ENCODE measurements around the gene ARL6.
A peak's percentile ranks its signal among the peaks of the same experiment; 100 is the strongest.

The ARL6 gene

DNA sequence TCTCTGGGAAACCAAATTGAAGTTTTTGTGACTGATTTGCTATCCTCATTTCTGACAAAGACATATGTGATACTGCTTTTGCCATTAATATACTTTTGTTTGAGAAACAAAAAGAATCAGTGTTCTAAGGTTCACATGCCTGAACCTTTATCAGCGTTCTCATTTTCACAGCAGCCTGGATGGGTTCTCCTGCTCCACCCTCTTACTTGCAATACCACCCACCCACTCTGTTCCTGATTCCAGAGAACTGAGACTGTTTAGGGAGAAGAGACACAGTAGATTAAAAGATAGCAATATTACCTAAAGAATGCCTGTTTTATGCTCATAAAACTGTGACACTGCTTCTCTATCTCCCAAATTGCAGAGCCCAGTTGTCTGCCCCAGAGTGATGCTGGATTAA, 25.8 kb upstream of the ARL6 start:
- Histone ChIP-seq H3K27ac (no peak overlapping the region), H3K4me3 (ENCODE audit: low read depth, low read length) (no peak overlapping the region), H3K27me3 (replicated peaks) (no peaks in the 10 kb centered on the region), H3K36me3 (replicated peaks) (no peaks in the 10 kb centered on the region)
- in situ Hi-C loops (cut with HindIII; ENCODE audit: low pct_ligation_motif_present, low sequenced_read_pairs) = no loop called here
- DNase-seq = no peak
- TF ChIP-seq, protein P1, sequence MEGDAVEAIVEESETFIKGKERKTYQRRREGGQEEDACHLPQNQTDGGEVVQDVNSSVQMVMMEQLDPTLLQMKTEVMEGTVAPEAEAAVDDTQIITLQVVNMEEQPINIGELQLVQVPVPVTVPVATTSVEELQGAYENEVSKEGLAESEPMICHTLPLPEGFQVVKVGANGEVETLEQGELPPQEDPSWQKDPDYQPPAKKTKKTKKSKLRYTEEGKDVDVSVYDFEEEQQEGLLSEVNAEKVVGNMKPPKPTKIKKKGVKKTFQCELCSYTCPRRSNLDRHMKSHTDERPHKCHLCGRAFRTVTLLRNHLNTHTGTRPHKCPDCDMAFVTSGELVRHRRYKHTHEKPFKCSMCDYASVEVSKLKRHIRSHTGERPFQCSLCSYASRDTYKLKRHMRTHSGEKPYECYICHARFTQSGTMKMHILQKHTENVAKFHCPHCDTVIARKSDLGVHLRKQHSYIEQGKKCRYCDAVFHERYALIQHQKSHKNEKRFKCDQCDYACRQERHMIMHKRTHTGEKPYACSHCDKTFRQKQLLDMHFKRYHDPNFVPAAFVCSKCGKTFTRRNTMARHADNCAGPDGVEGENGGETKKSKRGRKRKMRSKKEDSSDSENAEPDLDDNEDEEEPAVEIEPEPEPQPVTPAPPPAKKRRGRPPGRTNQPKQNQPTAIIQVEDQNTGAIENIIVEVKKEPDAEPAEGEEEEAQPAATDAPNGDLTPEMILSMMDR (IDR thresholded peaks at IDR 0.05; ENCODE audit: low read depth, low read length, missing control alignments) = no peak

DNA sequence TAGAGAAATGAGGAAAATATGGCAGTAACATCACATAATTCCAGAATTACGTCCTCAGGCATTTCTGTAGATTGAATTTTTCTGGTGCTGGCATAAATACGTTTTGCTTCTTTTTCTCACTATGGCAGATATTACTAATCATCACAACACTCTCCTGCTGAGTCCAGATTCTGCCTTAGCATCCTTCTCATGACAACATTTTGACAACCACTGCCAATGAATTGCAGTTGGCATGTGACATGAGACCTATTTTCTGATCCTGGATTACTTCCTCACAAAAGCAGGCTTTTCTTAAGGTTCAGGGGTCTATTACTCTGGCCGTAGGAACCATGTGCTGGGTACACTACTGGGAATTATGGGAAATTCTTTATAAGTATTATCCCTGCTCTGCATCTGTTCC, 22.5 kb upstream of the ARL6 start:
- no peak overlapping the region for H3K27ac ChIP-seq
- no peak overlapping the region for H3K4me3 ChIP-seq (ENCODE audit: low read depth, low read length)
- no peaks in the 10 kb centered on the region for H3K27me3 ChIP-seq (replicated peaks)
- in situ Hi-C loops (cut with HindIII; ENCODE audit: low pct_ligation_motif_present, low sequenced_read_pairs) = no loop called here
- no peak for DNase-seq
- TF ChIP-seq, protein P1 (IDR thresholded peaks at IDR 0.05; ENCODE audit: low read depth, low read length, missing control alignments) = no peak
- no peaks in the 10 kb centered on the region for H3K36me3 ChIP-seq (replicated peaks)

DNA sequence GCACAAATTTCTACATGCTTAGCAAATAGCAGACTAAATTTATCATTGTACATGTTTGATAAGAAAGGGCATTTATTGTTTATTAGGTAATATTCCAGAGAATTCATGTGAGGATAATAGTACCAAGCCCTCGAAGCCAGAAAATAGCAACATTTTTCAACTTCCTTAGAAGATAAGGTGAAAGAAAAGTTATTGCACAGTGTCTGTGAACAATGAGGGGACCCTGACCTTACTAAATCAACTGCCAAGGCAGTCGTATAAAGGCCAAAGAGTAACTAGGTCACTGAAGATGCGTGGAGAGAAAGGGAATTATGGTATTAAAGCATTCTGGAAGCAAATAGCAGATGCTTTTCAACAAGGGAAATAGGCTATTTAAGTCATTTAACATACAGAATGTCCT, 20.3 kb upstream of the ARL6 start:
- no peaks in the 10 kb centered on the region for H3K27me3 ChIP-seq (replicated peaks)
- no peak for DNase-seq
- no peaks in the 10 kb centered on the region for H3K36me3 ChIP-seq (replicated peaks)
- no peak overlapping the region for H3K4me3 ChIP-seq (ENCODE audit: low read depth, low read length)
- TF ChIP-seq, protein P1 (IDR thresholded peaks at IDR 0.05; ENCODE audit: low read depth, low read length, missing control alignments) = no peak
- in situ Hi-C loops (cut with HindIII; ENCODE audit: low pct_ligation_motif_present, low sequenced_read_pairs) = no loop called here
- H3K27ac ChIP-seq = no peak overlapping the region

DNA sequence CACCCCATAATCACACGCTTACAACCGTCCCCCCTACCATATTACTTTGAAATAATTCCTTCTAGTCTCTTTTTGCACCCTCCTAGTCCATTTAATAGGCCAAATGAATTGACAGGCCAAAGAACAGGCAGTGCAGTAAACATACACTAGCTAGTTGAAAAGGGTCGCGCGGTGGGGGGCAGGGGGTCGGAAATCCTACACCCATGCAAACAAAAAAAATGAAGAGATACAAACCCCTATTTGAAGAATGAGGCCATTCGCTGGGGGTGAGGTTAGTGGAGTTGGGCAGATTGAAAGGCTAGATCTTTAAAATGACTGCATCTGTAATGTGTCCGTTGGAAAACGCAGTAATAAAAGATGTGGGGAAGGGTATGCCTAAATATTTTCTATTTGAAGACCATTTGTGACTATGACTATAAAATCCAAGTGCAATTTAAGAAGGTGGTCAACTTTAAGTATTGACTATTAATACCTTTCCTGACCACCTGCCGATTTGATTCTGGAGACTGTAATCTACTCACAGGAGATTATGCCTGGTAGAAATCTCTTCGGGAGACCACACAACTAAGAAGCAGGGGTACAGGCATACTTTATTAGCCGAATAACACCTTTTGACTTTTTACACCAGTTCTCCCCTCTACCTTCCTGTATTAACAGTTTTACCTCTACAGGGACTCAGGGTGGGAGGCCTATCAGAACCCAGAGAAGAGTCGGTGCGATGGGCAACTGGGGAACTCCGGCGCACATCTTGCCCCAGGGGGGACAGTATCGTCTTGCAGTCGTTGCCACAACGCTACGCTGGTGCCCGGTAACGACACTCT, 762 bp upstream of the ARL6 start:
- TF ChIP-seq, protein P1 (IDR thresholded peaks at IDR 0.05; ENCODE audit: low read depth, low read length, missing control alignments) = no peak
- Histone ChIP-seq H3K36me3 (replicated peaks) (no peaks in the 10 kb centered on the region), H3K27ac (peak overlapping the region; percentile 38), H3K27me3 (replicated peaks) (no peaks in the 10 kb centered on the region), H3K4me3 (ENCODE audit: low read depth, low read length) (peak overlapping the region; percentile 76)
- in situ Hi-C loops (cut with HindIII; ENCODE audit: low pct_ligation_motif_present, low sequenced_read_pairs) = no loop called here
- DNase-seq = no peak

DNA sequence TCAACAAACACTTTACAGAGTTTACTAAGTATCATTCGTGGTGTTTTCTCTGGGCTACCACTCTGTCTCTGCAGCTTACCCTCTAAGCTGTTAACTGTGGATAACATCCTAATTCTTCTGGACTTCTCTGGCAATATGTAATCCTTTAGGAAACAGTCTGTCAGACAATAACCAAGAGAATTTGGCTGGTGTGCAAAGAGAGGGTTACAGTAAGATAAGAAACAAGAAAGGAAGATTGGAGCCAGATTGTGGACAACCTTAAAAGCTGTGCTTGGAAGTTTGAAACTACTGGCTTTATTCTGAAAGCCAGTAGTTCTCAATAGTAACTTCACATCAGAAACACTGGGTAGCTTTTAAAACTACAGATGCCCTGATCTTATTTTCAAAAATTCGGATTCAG, 778 bp downstream of the ARL6 start:
- Histone ChIP-seq H3K36me3 (replicated peaks) (no peaks in the 10 kb centered on the region), H3K27ac (no peak overlapping the region), H3K4me3 (ENCODE audit: low read depth, low read length) (peak overlapping the region; percentile 76), H3K27me3 (replicated peaks) (no peaks in the 10 kb centered on the region)
- in situ Hi-C loops (cut with HindIII; ENCODE audit: low pct_ligation_motif_present, low sequenced_read_pairs) = no loop called here
- TF ChIP-seq, protein P1 (IDR thresholded peaks at IDR 0.05; ENCODE audit: low read depth, low read length, missing control alignments) = no peak
- no peak for DNase-seq

DNA sequence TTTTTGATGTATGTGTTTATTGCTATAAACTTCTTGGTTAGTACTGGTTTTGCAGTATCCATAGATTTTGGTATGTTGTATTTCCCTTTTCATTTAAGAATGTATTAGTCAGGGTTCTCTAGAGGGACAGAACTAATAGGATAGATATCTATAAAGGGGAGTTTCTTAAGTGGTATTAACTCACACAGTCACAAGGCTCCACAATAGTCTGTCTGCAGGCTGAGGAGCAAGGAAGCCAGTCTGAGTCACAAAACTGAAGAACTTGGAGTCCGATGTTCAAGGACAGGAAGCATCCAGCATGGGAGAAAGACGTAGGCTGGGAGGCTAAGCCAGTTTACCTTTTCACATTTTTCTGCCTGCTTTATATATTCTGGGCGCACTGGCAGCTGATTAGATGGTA, 8.4 kb downstream of the ARL6 start:
- H3K27me3 ChIP-seq (replicated peaks) = no peaks in the 10 kb centered on the region
- no peak for DNase-seq
- H3K27ac ChIP-seq = no peak overlapping the region
- TF ChIP-seq, protein P1 (IDR thresholded peaks at IDR 0.05; ENCODE audit: low read depth, low read length, missing control alignments) = no peak
- in situ Hi-C loops (cut with HindIII; ENCODE audit: low pct_ligation_motif_present, low sequenced_read_pairs) = no loop called here
- no peaks in the 10 kb centered on the region for H3K36me3 ChIP-seq (replicated peaks)
- no peak overlapping the region for H3K4me3 ChIP-seq (ENCODE audit: low read depth, low read length)
